ENCODE data around the gene NBR1.
"Not testable (repeated sequence)": the region's sequence is repeated elsewhere in the genome, so short reads cannot be mapped to it uniquely, and the experiment has no call there.

Gene NBR1

DNA sequence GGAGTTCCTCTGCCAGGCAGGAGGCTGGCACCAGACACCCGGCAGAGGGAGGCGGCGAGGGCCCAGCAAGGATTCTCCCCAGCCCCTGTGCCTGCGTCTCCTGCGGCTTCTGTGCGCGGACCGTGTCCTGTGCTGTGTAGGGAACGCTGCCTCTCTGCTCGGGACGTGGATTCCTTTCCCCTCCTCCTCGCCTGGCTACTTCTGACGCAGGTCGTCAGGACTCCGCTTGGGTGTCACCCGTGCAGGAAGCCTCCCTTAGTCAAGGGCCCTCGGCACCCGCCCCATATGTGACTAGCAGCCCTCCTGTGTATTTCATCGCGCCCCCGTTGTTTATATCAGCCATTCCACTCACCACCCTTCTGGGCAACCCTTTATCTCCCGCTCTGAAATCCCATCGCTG is 75.4 kb downstream of the NBR1 start:
- DNase-seq (ENCODE audit: low spot score): not testable (repeated sequence)
